Choroid plexus epithelial cell (primary cell): ENCODE data around the gene CETN1.

Source experiments
- DNase-seq: peaks from one replicate; pipeline ENCODE4 v3.0.0-alpha.2; 2010; ENCODE audit warnings: low read depth
- H3K4me3 ChIP-seq: 2 replicates; pipeline ENCODE4 v1.5.1; 2011; ENCODE audit warnings: low read depth, mild to moderate bottlenecking, control low read depth, low read length, moderate library complexity
- TF ChIP-seq, protein P1 (sequence below): conservative IDR thresholded peaks from 2 replicates; pipeline ENCODE4 v1.5.1; 2011; ENCODE audit warnings: low read depth, mild to moderate bottlenecking, control low read depth, inconsistent platforms, low read length, moderate library complexity

CETN1 gene

DNA sequence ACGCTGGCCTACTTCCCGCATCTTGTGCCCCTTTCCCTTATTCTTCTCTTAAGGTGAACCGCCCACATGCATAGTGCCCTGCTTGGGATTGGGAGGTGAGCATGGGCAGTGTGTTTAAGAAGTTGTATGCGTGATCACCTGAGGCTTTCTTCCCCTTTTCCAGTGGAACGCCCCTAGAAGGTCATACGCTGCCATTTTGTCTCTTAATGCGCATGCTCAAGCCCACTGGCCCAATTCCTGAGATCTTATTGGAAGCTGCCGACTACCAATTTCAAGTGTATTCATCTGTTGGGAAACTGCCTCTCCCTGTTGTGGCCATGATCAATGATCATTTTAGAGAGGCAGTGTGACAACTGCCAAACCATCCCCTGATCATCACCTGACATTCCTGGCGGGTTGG lies 3.3 kb upstream of the CETN1 start:
- TF ChIP-seq, protein P1, sequence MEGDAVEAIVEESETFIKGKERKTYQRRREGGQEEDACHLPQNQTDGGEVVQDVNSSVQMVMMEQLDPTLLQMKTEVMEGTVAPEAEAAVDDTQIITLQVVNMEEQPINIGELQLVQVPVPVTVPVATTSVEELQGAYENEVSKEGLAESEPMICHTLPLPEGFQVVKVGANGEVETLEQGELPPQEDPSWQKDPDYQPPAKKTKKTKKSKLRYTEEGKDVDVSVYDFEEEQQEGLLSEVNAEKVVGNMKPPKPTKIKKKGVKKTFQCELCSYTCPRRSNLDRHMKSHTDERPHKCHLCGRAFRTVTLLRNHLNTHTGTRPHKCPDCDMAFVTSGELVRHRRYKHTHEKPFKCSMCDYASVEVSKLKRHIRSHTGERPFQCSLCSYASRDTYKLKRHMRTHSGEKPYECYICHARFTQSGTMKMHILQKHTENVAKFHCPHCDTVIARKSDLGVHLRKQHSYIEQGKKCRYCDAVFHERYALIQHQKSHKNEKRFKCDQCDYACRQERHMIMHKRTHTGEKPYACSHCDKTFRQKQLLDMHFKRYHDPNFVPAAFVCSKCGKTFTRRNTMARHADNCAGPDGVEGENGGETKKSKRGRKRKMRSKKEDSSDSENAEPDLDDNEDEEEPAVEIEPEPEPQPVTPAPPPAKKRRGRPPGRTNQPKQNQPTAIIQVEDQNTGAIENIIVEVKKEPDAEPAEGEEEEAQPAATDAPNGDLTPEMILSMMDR = no peak
- DNase-seq = no peak
- H3K4me3 ChIP-seq = no peak overlapping the region

DNA sequence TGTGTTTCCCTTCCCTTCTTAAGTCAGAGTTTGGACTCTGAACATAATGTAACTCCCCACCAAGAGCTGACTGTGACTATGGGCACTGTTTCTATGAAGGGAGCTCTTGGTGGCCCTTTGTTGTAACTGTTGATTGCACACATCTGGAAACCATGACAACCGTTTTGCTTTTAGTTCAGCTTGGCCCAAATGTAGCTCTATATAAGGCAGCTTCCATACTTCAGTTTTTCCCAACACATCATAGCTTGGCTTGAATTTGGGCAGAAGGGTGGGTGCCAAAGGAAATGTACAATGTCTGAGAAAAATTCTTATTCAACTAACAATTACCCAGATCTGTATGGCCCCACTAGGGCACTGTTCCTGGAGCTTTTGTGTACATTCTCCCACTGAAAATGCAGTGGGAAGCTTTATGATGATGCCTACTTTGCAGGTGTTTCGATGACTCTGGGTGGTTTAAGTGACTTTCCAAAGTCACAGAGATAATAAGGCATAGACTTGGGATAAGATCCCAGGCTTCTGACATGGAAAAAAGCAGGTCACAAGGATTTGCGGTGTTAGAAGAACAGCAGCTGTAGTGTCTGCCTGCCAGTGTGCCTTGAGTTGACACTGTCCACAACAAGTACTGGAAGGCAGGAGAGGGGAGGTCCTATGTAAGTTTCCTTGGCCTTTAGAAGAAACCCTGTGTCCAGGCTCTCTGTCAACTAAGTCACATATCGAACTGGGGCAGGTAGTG lies 2.4 kb upstream of the CETN1 start:
- H3K4me3 ChIP-seq = no peak overlapping the region
- TF ChIP-seq, protein P1 = no peak
- peak; percentile 5 for DNase-seq

DNA sequence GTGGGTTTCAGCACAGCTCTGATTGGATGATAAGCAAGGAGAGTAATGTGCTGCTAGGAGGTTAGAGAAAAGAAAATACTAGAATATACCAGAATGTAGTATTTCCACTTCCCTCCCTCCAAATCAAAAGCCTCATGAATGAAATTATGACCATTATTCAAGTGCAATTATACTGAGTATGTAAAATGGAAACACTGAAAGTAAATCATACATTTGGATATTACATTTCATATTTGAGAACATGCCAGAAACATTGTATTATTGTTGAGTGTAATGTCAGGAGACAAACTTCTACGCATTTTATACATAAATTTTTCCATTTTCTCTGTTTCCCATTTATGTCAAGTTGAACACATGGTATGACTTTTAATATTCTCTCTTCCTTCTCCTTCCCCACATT lies 942 bp upstream of the CETN1 start:
- TF ChIP-seq, protein P1 = no peak
- no peak overlapping the region for H3K4me3 ChIP-seq
- DNase-seq = no peak

DNA sequence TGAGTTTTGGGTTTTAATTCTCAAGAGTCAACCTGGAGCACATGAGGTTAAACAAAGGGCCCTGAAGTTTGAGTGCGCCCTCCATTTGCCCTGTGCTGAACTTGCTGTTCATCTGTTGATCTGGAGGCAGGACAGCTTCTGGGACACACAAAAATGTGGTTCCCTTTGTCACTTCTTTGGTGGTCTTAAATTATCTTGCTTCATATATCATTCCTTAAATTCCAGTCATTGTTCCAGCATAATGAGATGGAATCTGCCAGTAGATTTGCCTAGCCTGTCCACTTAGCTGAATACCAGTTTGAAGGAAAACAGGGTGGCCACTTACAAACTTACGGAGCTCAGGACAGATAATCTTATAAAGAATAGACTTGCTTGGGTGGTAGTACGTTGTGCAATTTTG lies 916 bp downstream of the CETN1 start:
- no peak overlapping the region for H3K4me3 ChIP-seq
- DNase-seq = no peak
- TF ChIP-seq, protein P1 = no peak

DNA sequence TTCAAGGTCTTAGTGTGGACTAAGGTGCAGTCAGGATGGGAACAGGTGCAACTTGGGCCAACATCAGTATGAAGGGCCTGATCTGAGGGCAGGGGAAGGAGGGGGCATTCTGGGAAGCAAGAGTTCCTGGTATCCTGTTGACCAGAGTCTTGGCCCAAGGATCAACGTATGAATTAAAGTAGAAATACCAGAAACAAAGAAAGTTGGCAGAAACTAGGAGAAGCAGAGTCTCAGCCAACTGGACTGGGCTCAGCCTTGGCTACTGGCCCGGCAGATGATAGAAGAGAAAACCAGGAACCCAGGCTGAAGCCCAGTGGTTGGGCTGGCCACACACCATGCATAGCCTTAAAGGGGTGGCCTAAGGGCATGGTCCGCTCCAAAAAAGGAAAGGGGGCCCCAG lies 2.3 kb downstream of the CETN1 start:
- no peak for DNase-seq
- TF ChIP-seq, protein P1 = no peak
- no peak overlapping the region for H3K4me3 ChIP-seq

DNA sequence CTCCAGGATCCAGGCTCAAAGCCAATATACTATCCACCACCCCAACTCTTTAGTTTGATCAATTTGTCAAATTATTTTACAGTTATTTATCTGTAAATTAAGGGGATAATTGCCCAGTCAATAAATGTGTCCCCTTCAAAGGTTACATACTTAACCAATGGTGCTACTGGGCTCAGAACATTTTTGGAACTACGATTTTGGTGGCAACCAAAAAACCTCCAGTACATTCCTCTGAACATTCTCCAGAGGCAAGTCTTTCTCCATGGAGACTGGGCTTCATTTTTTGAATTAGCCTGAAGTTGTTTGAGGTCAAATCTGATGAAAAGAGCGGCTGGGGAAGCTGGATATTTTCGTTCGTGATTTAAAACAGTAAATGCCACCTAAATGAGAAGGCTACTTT lies 14.9 kb downstream of the CETN1 start:
- TF ChIP-seq, protein P1 = no peak
- no peak overlapping the region for H3K4me3 ChIP-seq
- no peak for DNase-seq

DNA sequence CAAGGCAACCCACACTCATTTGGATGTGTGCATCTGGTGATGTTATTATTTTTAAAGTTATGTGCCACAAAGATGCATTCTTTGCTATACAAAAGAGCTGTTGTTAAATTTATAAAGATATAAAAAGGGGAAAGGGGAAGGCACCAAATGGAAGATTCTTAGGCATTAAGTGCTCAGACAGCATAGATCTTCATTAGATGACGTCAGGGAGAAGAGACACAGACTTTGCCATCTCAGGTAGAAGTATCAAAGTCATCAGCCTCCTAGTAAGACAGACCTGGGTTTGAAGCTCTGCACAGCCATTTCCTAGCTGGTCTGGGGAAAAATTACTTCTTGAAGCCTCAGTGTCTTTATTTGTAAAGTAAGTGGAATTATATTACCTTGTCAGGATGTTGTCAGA lies 15.4 kb downstream of the CETN1 start:
- TF ChIP-seq, protein P1 = no peak
- H3K4me3 ChIP-seq = no peak overlapping the region
- DNase-seq = no peak
